Measurements from ENCODE around the gene NOTCH2. TPM values are rescaled to one million over a fixed set of nuclear protein-coding genes. Genes with fewer than 3 reads are reported as not detected.
"Not testable (repeated sequence)": the region's sequence is repeated elsewhere in the genome, so short reads cannot be mapped to it uniquely, and the experiment has no call there.

Gene NOTCH2
- 52.9 and 56.6 TPM in 2 replicates for total RNA-seq (2014; rRNA removed; shearing (Covaris generic))
- polyA plus RNA-seq (2016; fragmentation: Nextera tagmentation; extraction: Ambion mirVana) = 7.3 and 8.5 TPM in 2 replicates
- long read RNA-seq, partial matches to known transcripts = 3 of 6 reads
- long read RNA-seq, other reads (novel, unspliced or antisense) = 3 of 6 reads

GRCh38 chr1:120069067-120069919 is at the start of gene NOTCH2:
Gene NOTCH2, minus strand, starts transcription at chr1:120069662. Its CDS starts 256 bp downstream, at chr1:120069406.
- peak within 1 kb of the TSS; percentile 58; the same call in 2 of the 3 replicates for H3K4me3 Mint-ChIP-seq

GRCh38 chr1:120117371-120118177 is 48.1 kb upstream of the NOTCH2 start:
- H2AFZ ChIP-seq; H3K4me2 ChIP-seq; H3K4me3 ChIP-seq; H3K79me2 ChIP-seq (replicated peaks; ENCODE audit: insufficient read depth); ATAC-seq; H3K4me1 Mint-ChIP-seq; H3K4me1 ChIP-seq (ENCODE audit: insufficient read depth); H3K36me3 Mint-ChIP-seq (ENCODE audit: low read depth); H3K27ac Mint-ChIP-seq; H3K27me3 ChIP-seq (ENCODE audit: insufficient read depth); H3K27me3 Mint-ChIP-seq (ENCODE audit: insufficient read depth, low read depth, poor library complexity); DNase-seq (ENCODE audit: low spot score); H3F3A ChIP-seq (replicated peaks; ENCODE audit: low read depth); H3K36me3 ChIP-seq (ENCODE audit: insufficient read depth); H4K20me1 ChIP-seq (replicated peaks; ENCODE audit: insufficient read depth); H3K27ac ChIP-seq (ENCODE audit: low read depth); H3K4me3 Mint-ChIP-seq; H3K9me2 ChIP-seq (ENCODE audit: insufficient read depth); H3K9me3 Mint-ChIP-seq: not testable (repeated sequence)

More at GRCh38 chr1:120069067-120069919, at the start of gene NOTCH2:
- TF ChIP-seq POLR2AphosphoS5 (IDR thresholded peaks at IDR 0.05; ENCODE audit: low read depth) = 0 out of 2 replicates have a peak, but pooled peaks have one; percentile 27
- not testable (repeated sequence) for H3K27me3 Mint-ChIP-seq (ENCODE audit: insufficient read depth, low read depth, poor library complexity); H3K36me3 ChIP-seq (ENCODE audit: insufficient read depth); H3K27me3 ChIP-seq (ENCODE audit: insufficient read depth); H3K4me1 Mint-ChIP-seq; H3K9me3 Mint-ChIP-seq; H3K9me2 ChIP-seq (ENCODE audit: insufficient read depth); H2AFZ ChIP-seq; H3F3A ChIP-seq (replicated peaks; ENCODE audit: low read depth); H4K20me1 ChIP-seq (replicated peaks; ENCODE audit: insufficient read depth); H3K27ac Mint-ChIP-seq; H3K27ac ChIP-seq (ENCODE audit: low read depth); H3K36me3 Mint-ChIP-seq (ENCODE audit: low read depth); H3K4me1 ChIP-seq (ENCODE audit: insufficient read depth)
- ATAC-seq = peak; percentile 100
- Histone ChIP-seq H3K4me3 (peak within 1 kb of the TSS; percentile 71), H3K4me2 (peak within 1 kb of the TSS; percentile 78), H3K79me2 (replicated peaks; ENCODE audit: insufficient read depth) (peaks cover 12% of the 10 kb centered on the region)
- DNase-seq (ENCODE audit: low spot score) = peak; percentile 8

GRCh38 chr1:120116094-120116493 is 46.6 kb upstream of the NOTCH2 start:
- H3K36me3 Mint-ChIP-seq (ENCODE audit: low read depth); H3K4me3 Mint-ChIP-seq; H3F3A ChIP-seq (replicated peaks; ENCODE audit: low read depth); H3K36me3 ChIP-seq (ENCODE audit: insufficient read depth); H3K4me1 Mint-ChIP-seq; H2AFZ ChIP-seq; H3K4me2 ChIP-seq; H3K27ac ChIP-seq (ENCODE audit: low read depth); H3K27me3 ChIP-seq (ENCODE audit: insufficient read depth); H3K9me3 Mint-ChIP-seq; H3K4me1 ChIP-seq (ENCODE audit: insufficient read depth); H3K9me2 ChIP-seq (ENCODE audit: insufficient read depth); H3K27me3 Mint-ChIP-seq (ENCODE audit: insufficient read depth, low read depth, poor library complexity); H3K79me2 ChIP-seq (replicated peaks; ENCODE audit: insufficient read depth); H3K4me3 ChIP-seq; H4K20me1 ChIP-seq (replicated peaks; ENCODE audit: insufficient read depth); ATAC-seq; DNase-seq (ENCODE audit: low spot score); H3K27ac Mint-ChIP-seq: not testable (repeated sequence)

GRCh38 chr1:120113134-120113533 is 43.7 kb upstream of the NOTCH2 start:
- H3K36me3 Mint-ChIP-seq (ENCODE audit: low read depth); H3K27me3 ChIP-seq (ENCODE audit: insufficient read depth); H2AFZ ChIP-seq; H3F3A ChIP-seq (replicated peaks; ENCODE audit: low read depth); H3K27me3 Mint-ChIP-seq (ENCODE audit: insufficient read depth, low read depth, poor library complexity); H3K4me1 ChIP-seq (ENCODE audit: insufficient read depth); H3K79me2 ChIP-seq (replicated peaks; ENCODE audit: insufficient read depth); H3K4me2 ChIP-seq; H3K9me3 Mint-ChIP-seq; H3K36me3 ChIP-seq (ENCODE audit: insufficient read depth); H3K4me3 Mint-ChIP-seq; H3K9me2 ChIP-seq (ENCODE audit: insufficient read depth); H4K20me1 ChIP-seq (replicated peaks; ENCODE audit: insufficient read depth); H3K4me1 Mint-ChIP-seq; H3K27ac Mint-ChIP-seq; H3K4me3 ChIP-seq; H3K27ac ChIP-seq (ENCODE audit: low read depth); ATAC-seq; DNase-seq (ENCODE audit: low spot score): not testable (repeated sequence)

- H3K4me1 ChIP-seq (ENCODE audit: insufficient read depth); H2AFZ ChIP-seq; H3K4me1 Mint-ChIP-seq; H3K4me3 Mint-ChIP-seq; ATAC-seq; H3F3A ChIP-seq (replicated peaks; ENCODE audit: low read depth); H3K27ac Mint-ChIP-seq; H3K4me3 ChIP-seq; H3K9me3 Mint-ChIP-seq; H3K36me3 Mint-ChIP-seq (ENCODE audit: low read depth); H3K36me3 ChIP-seq (ENCODE audit: insufficient read depth); DNase-seq (ENCODE audit: low spot score); H3K9me2 ChIP-seq (ENCODE audit: insufficient read depth); H3K4me2 ChIP-seq; H3K27ac ChIP-seq (ENCODE audit: low read depth); H4K20me1 ChIP-seq (replicated peaks; ENCODE audit: insufficient read depth); H3K27me3 Mint-ChIP-seq (ENCODE audit: insufficient read depth, low read depth, poor library complexity); H3K79me2 ChIP-seq (replicated peaks; ENCODE audit: insufficient read depth); H3K27me3 ChIP-seq (ENCODE audit: insufficient read depth): not testable (repeated sequence)
These were observed 42.8 kb upstream of the NOTCH2 start for GRCh38 chr1:120112212-120112611.

- H3K79me2 ChIP-seq (replicated peaks; ENCODE audit: insufficient read depth); H3K27ac Mint-ChIP-seq; H3K27me3 ChIP-seq (ENCODE audit: insufficient read depth); H3K36me3 ChIP-seq (ENCODE audit: insufficient read depth); H3K4me3 ChIP-seq; H3K4me2 ChIP-seq; H3K9me3 Mint-ChIP-seq; H3F3A ChIP-seq (replicated peaks; ENCODE audit: low read depth); H3K4me1 ChIP-seq (ENCODE audit: insufficient read depth); H3K27me3 Mint-ChIP-seq (ENCODE audit: insufficient read depth, low read depth, poor library complexity); H2AFZ ChIP-seq; ATAC-seq; DNase-seq (ENCODE audit: low spot score); H3K27ac ChIP-seq (ENCODE audit: low read depth); H3K4me1 Mint-ChIP-seq; H4K20me1 ChIP-seq (replicated peaks; ENCODE audit: insufficient read depth); H3K9me2 ChIP-seq (ENCODE audit: insufficient read depth); H3K4me3 Mint-ChIP-seq; H3K36me3 Mint-ChIP-seq (ENCODE audit: low read depth): not testable (repeated sequence)
These were observed 42.3 kb upstream of the NOTCH2 start for GRCh38 chr1:120111771-120112170.

Measured in GM23338 (cell line).